Measurements from ENCODE around the gene LHFPL3. TPM values are rescaled to one million over a fixed set of nuclear protein-coding genes. Genes with fewer than 3 reads are reported as not detected.

The LHFPL3 gene
- total and polyA plus RNA-seq, 2 experiments from 2014 or later = not detected

- Histone ChIP-seq H3K27ac (no peak overlapping the region), H3K9me3 (ENCODE audit: low read depth) (no peaks in the 10 kb centered on the region), H3K4me1 (ENCODE audit: low read depth) (no peaks in the 10 kb centered on the region), H3K36me3 (no peaks in the 10 kb centered on the region), H3K27me3 (no peaks in the 10 kb centered on the region), H3K4me3 (no peak overlapping the region)
- no peak for DNase-seq (ENCODE audit: low read depth in 1 of 2, low spot score in 1 of 2)
- TF ChIP-seq, protein P1, sequence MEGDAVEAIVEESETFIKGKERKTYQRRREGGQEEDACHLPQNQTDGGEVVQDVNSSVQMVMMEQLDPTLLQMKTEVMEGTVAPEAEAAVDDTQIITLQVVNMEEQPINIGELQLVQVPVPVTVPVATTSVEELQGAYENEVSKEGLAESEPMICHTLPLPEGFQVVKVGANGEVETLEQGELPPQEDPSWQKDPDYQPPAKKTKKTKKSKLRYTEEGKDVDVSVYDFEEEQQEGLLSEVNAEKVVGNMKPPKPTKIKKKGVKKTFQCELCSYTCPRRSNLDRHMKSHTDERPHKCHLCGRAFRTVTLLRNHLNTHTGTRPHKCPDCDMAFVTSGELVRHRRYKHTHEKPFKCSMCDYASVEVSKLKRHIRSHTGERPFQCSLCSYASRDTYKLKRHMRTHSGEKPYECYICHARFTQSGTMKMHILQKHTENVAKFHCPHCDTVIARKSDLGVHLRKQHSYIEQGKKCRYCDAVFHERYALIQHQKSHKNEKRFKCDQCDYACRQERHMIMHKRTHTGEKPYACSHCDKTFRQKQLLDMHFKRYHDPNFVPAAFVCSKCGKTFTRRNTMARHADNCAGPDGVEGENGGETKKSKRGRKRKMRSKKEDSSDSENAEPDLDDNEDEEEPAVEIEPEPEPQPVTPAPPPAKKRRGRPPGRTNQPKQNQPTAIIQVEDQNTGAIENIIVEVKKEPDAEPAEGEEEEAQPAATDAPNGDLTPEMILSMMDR (IDR thresholded peaks at IDR 0.05; ENCODE audit: low read depth, low read length) = no peak
These were observed 485.7 kb downstream of the LHFPL3 start for GRCh38 chr7:104814126-104814525.

GRCh38 chr7:104814671-104815400 lies 486.4 kb downstream of the LHFPL3 start:
- Histone ChIP-seq H3K27me3 (no peaks in the 10 kb centered on the region), H3K4me1 (ENCODE audit: low read depth) (no peaks in the 10 kb centered on the region), H3K4me3 (no peak overlapping the region), H3K27ac (no peak overlapping the region), H3K36me3 (no peaks in the 10 kb centered on the region), H3K9me3 (ENCODE audit: low read depth) (no peaks in the 10 kb centered on the region)
- no peak for DNase-seq (ENCODE audit: low read depth in 1 of 2, low spot score in 1 of 2)
- TF ChIP-seq, protein P1 (IDR thresholded peaks at IDR 0.05; ENCODE audit: low read depth, low read length) = no peak

DNA sequence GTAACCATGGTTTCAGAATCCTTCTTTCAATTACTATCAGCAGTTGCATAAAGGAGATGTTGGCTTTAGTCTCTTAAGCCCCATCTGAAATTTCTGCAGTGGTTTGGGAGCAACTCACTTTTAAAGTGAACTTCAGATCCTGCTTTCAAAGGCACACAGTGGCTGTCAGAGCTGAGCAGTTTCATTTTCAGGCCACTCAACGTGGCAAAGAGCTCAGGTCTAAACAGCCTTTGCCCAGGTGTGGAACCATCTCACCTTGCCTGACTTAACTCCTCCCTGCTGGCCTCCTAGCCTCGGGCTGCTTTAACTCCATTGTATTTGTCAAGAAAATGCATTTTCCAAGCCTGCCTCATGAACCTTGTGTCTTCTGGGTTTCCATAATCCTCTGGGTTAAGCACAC lies 488.1 kb downstream of the LHFPL3 start:
- Histone ChIP-seq H3K4me3 (no peak overlapping the region), H3K27ac (no peak overlapping the region), H3K27me3 (no peaks in the 10 kb centered on the region), H3K4me1 (ENCODE audit: low read depth) (no peaks in the 10 kb centered on the region), H3K36me3 (no peaks in the 10 kb centered on the region), H3K9me3 (ENCODE audit: low read depth) (no peaks in the 10 kb centered on the region)
- TF ChIP-seq, protein P1 (IDR thresholded peaks at IDR 0.05; ENCODE audit: low read depth, low read length) = no peak
- no peak for DNase-seq (ENCODE audit: low read depth in 1 of 2, low spot score in 1 of 2)

GRCh38 chr7:104818961-104819880 lies 490.8 kb downstream of the LHFPL3 start:
- no peak for DNase-seq (ENCODE audit: low read depth in 1 of 2, low spot score in 1 of 2)
- Histone ChIP-seq H3K4me1 (ENCODE audit: low read depth) (no peaks in the 10 kb centered on the region), H3K4me3 (no peak overlapping the region), H3K27ac (no peak overlapping the region), H3K36me3 (no peaks in the 10 kb centered on the region), H3K9me3 (ENCODE audit: low read depth) (no peaks in the 10 kb centered on the region), H3K27me3 (no peaks in the 10 kb centered on the region)
- TF ChIP-seq, protein P1 (IDR thresholded peaks at IDR 0.05; ENCODE audit: low read depth, low read length) = no peak

GRCh38 chr7:104820836-104821535 lies 492.6 kb downstream of the LHFPL3 start:
- Histone ChIP-seq H3K4me1 (ENCODE audit: low read depth) (no peaks in the 10 kb centered on the region), H3K27me3 (no peaks in the 10 kb centered on the region)

More at GRCh38 chr7:104820836-104821535, 492.6 kb downstream of the LHFPL3 start:
- TF ChIP-seq, protein P1 (IDR thresholded peaks at IDR 0.05; ENCODE audit: low read depth, low read length) = no peak
- Histone ChIP-seq H3K4me3 (no peak overlapping the region), H3K36me3 (no peaks in the 10 kb centered on the region), H3K27ac (no peak overlapping the region), H3K9me3 (ENCODE audit: low read depth) (no peaks in the 10 kb centered on the region)
- no peak for DNase-seq (ENCODE audit: low read depth in 1 of 2, low spot score in 1 of 2)
